Measurements from ENCODE around the gene ACBD7.

DNA sequence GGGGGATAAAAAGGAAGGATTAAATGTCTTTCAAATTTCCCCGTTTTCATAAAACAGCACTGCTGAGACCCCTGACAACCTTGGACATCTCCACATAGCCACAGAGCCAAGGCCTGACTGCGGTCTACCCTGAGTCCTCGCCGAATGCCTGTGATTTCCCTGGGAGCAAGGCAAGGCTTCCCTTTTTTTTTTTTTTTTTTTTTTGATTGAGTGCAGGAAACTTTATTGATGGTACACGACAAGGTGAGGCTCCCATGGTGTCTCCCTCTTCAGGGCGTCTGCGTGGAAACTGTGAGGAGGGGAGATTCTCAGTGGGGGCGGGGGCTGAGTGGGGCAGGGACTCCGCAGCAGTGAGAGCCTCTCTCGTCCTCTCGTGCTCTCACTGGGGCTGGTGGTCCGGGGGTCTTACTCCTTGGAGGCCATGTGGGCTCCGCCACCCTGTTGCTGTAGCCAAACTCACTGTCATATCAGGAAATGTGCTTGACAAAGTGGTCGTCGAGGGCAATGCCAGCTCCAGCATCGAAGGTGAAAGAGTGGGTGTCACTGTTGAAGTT, 4.4 kb upstream of the ACBD7 start:
- TF ChIP-seq POLR2AphosphoS5 (IDR thresholded peaks at IDR 0.05; ENCODE audit: low read depth, low read length) (no peak), TBP (IDR thresholded peaks at IDR 0.05; ENCODE audit: low read depth, low read length) (no peak)

All from H1 (cell line).